BJ (cell line): ENCODE measurements around the gene ENOX1. TPM values are rescaled to one million over a fixed set of nuclear protein-coding genes. Genes with fewer than 3 reads are reported as not detected.

Source experiments
- CTCF ChIA-PET: fragments of 350-600 bp; formaldehyde crosslinking; extraction: SDS; loops from one replicate; lab custom pipeline; 2021; ENCODE audit warnings: antibody characterized with exemption, inconsistent platforms; lab: Yijun Ruan, JAX
- POLR2A ChIA-PET: fragments of 300-600 bp; sonication (Branson Sonifier 250); formaldehyde crosslinking; extraction: SDS; loops from one replicate; lab custom pipeline; 2021; ENCODE audit warnings: antibody characterized with exemption; lab: Charles Lee
- DNase-seq: peaks from one replicate; pipeline ENCODE4 v3.0.0-alpha.2; 2011; ENCODE audit warnings: low read depth
- H3K27me3 ChIP-seq: 2 replicates; pipeline ENCODE4 v1.6.0; 2011; ENCODE audit warnings: low read length; ENCODE audit not compliant: control insufficient read depth, insufficient read depth
- H3K36me3 ChIP-seq: 2 replicates; pipeline ENCODE4 v1.5.1; 2011; ENCODE audit warnings: low read length; ENCODE audit not compliant: control insufficient read depth, insufficient read depth
- H3K4me3 ChIP-seq: 2 replicates; pipeline ENCODE4 v1.5.1; 2011; ENCODE audit warnings: low read depth, mild to moderate bottlenecking, control low read depth, low read length
- CTCF ChIP-seq: IDR thresholded peaks from 2 replicates; pipeline ENCODE4 v1.5.1; 2011; ENCODE audit warnings: low read depth, mild to moderate bottlenecking, control low read depth, inconsistent platforms, low read length, moderate library complexity; ENCODE audit not compliant: insufficient read depth
- polyA plus RNA-seq: library from polyadenylated mRNA; depleted of rRNA; stranded (reverse); fragments of >200 nt; gene quantifications from 2 replicates; pipeline ENCODE4 v1.2.3, GENCODE V29; 2011

ENOX1 gene
- polyA plus RNA-seq, 1 experiment: 2.1 TPM

- DNase-seq: no peak
- ChIA-PET POLR2A (no interaction called here), CTCF (interaction anchor here (0.6 to 1.6 kb wide), 6 partner anchors 9 to 700 kb away, joined by 3 to 4 read pairs (median 3); no protein-coding TSS in a partner anchor)
These were observed 733 bp upstream of the ENOX1 start for GRCh38 chr13:43787518-43787891.

GRCh38 chr13:43786472-43786765 lies 353 bp downstream of the ENOX1 start:
- TF ChIP-seq CTCF: no peak; the same call in 1 of the 2 replicates
- ChIA-PET POLR2A (no interaction called here), CTCF (interaction anchor here (0.9 to 1.6 kb wide), 6 partner anchors 8 to 699 kb away, joined by 3 to 4 read pairs (median 3); no protein-coding TSS in a partner anchor)
- no peaks in the 10 kb centered on the region for H3K27me3 ChIP-seq
- no peak for DNase-seq
- H3K4me3 ChIP-seq: peak overlapping the region; percentile 67
- H3K36me3 ChIP-seq: no peaks in the 10 kb centered on the region

More at GRCh38 chr13:43787518-43787891, 733 bp upstream of the ENOX1 start:
- no peaks in the 10 kb centered on the region for H3K27me3 ChIP-seq
- H3K4me3 ChIP-seq: peak overlapping the region; percentile 67
- H3K36me3 ChIP-seq: no peaks in the 10 kb centered on the region
- TF ChIP-seq CTCF: no peak

- TF ChIP-seq CTCF: no peak
- no peaks in the 10 kb centered on the region for H3K27me3 ChIP-seq
- H3K36me3 ChIP-seq: no peaks in the 10 kb centered on the region
- H3K4me3 ChIP-seq: peak overlapping the region; percentile 67
- ChIA-PET POLR2A (no interaction called here), CTCF (interaction anchor here (0.9 to 1.4 kb wide), 5 partner anchors 15 to 698 kb away, joined by 3 read pairs; no protein-coding TSS in a partner anchor)
- no peak for DNase-seq
These were observed 911 bp downstream of the ENOX1 start for GRCh38 chr13:43785650-43786471.

GRCh38 chr13:43785261-43785649 lies 1.5 kb downstream of the ENOX1 start:
- POLR2A ChIA-PET: no interaction called here

More at GRCh38 chr13:43785261-43785649, 1.5 kb downstream of the ENOX1 start:
- DNase-seq: no peak
- Histone ChIP-seq H3K36me3 (no peaks in the 10 kb centered on the region), H3K27me3 (no peaks in the 10 kb centered on the region), H3K4me3 (peak overlapping the region; percentile 67)
- no peak for TF ChIP-seq CTCF
- CTCF ChIA-PET: interaction anchor here (1.4 kb wide), 1 partner anchor 482 kb away, joined by 3 read pairs; no protein-coding TSS in a partner anchor
